ENCODE results near the gene CDK5. TPM values are rescaled to one million over a fixed set of nuclear protein-coding genes. Genes with fewer than 3 reads are reported as not detected.

CDK5 gene
- total and polyA plus RNA-seq, 10 of the 15 experiments (the other 5 are each of a cell fraction or from before 2014, with no cell fraction given), result 1.5 to 33.4 (median 21.6) TPM

DNA sequence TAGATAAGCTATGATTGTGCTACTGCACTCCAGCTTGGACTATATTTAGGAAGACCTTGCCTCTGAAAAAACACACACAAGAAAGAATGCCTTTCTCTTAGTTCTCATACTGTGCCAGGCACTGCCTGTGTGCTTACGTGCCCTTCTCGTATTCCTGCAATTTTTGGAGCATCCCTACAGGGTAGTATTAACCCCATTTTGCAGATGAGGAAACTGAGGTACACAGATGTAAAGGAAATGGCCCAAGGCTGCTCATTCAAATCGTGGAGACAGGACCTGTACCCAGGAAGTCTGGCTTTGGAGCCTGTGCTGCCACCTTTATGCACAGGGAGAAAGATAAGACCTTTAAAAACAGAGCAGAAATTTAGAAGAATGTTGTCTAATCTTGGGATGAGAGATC lies 45.3 kb upstream of the CDK5 start:
- no peak for TF ChIP-seq MTA3 (IDR thresholded peaks at IDR 0.05; ENCODE audit: borderline replicate concordance, low read length)
- TF ChIP-seq, protein P1, sequence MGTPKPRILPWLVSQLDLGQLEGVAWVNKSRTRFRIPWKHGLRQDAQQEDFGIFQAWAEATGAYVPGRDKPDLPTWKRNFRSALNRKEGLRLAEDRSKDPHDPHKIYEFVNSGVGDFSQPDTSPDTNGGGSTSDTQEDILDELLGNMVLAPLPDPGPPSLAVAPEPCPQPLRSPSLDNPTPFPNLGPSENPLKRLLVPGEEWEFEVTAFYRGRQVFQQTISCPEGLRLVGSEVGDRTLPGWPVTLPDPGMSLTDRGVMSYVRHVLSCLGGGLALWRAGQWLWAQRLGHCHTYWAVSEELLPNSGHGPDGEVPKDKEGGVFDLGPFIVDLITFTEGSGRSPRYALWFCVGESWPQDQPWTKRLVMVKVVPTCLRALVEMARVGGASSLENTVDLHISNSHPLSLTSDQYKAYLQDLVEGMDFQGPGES (IDR thresholded peaks at IDR 0.05), result no peak
- no peak for TF ChIP-seq WRNIP1 (IDR thresholded peaks at IDR 0.05; ENCODE audit: borderline replicate concordance, low read depth, low read length)
- no peak for TF ChIP-seq SUZ12 (IDR thresholded peaks at IDR 0.05; ENCODE audit: unreplicated experiment)
- TF ChIP-seq ETV6 (conservative IDR thresholded peaks at IDR 0.05 in 1 of 2, IDR thresholded peaks at IDR 0.05 in 1 of 2; ENCODE audit: borderline replicate concordance in 1 of 2, low read depth in 1 of 2), result no peak
- TF ChIP-seq PML (IDR thresholded peaks at IDR 0.05; ENCODE audit: low read length), result no peak
- TF ChIP-seq TCF3 (IDR thresholded peaks at IDR 0.05; ENCODE audit: borderline replicate concordance, insufficient read depth, low read depth, low read length), result no peak
- TF ChIP-seq POLR2AphosphoS2 (IDR thresholded peaks at IDR 0.05; ENCODE audit: low read depth, low read length), result no peak
- TF ChIP-seq STAT3 (IDR thresholded peaks at IDR 0.05; ENCODE audit: low read depth, low read length), result no peak
- TF ChIP-seq MEF2A (IDR thresholded peaks at IDR 0.05; ENCODE audit: insufficient read depth, low read depth, low read length), result no peak
- no peak for TF ChIP-seq IRF5 (IDR thresholded peaks at IDR 0.05; ENCODE audit: borderline replicate concordance)
- no peak for TF ChIP-seq KLF5 (IDR thresholded peaks at IDR 0.05; ENCODE audit: partially characterized antibody)
- TF ChIP-seq ZNF207 (IDR thresholded peaks at IDR 0.05; ENCODE audit: borderline replicate concordance), result no peak
- no peak for TF ChIP-seq HDGF (IDR thresholded peaks at IDR 0.05)
- TF ChIP-seq, protein P2, sequence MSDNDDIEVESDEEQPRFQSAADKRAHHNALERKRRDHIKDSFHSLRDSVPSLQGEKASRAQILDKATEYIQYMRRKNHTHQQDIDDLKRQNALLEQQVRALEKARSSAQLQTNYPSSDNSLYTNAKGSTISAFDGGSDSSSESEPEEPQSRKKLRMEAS (IDR thresholded peaks at IDR 0.05; ENCODE audit: low read depth, low read length), result no peak
- no peak for TF ChIP-seq EZH2 (IDR thresholded peaks at IDR 0.05; ENCODE audit: borderline replicate concordance, control insufficient read depth, low read depth, low read length)
- TF ChIP-seq KDM1A (IDR thresholded peaks at IDR 0.05; ENCODE audit: borderline replicate concordance), result no peak
- TF ChIP-seq, protein P3, sequence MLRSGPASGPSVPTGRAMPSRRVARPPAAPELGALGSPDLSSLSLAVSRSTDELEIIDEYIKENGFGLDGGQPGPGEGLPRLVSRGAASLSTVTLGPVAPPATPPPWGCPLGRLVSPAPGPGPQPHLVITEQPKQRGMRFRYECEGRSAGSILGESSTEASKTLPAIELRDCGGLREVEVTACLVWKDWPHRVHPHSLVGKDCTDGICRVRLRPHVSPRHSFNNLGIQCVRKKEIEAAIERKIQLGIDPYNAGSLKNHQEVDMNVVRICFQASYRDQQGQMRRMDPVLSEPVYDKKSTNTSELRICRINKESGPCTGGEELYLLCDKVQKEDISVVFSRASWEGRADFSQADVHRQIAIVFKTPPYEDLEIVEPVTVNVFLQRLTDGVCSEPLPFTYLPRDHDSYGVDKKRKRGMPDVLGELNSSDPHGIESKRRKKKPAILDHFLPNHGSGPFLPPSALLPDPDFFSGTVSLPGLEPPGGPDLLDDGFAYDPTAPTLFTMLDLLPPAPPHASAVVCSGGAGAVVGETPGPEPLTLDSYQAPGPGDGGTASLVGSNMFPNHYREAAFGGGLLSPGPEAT (IDR thresholded peaks at IDR 0.05; ENCODE audit: low read depth), result no peak
- TF ChIP-seq SIX5 (IDR thresholded peaks at IDR 0.05; ENCODE audit: low read depth, low read length, severe bottlenecking), result no peak
- Histone ChIP-seq H3K27me3 (replicated peaks in 1 of 2; ENCODE audit: control insufficient read depth in 2 of 2, insufficient read depth in 2 of 2, low read length in 1 of 2) (no peaks in the 10 kb centered on the region), H3K4me2 (ENCODE audit: control insufficient read depth, insufficient read depth) (no peak overlapping the region), H4K20me1 (ENCODE audit: control insufficient read depth, insufficient read depth) (no peaks in the 10 kb centered on the region; the same call in 1 of the 2 replicates), H3K79me2 (ENCODE audit: control insufficient read depth, insufficient read depth, low read length) (peaks cover 8% of the 10 kb centered on the region), H3K36me3 (ENCODE audit: control insufficient read depth in 2 of 2, insufficient read depth in 2 of 2, low read length in 1 of 2) (peaks cover 4 to 5% of the 10 kb centered on the region in 2 experiments; a peak in 2 of 4 replicates), H2AFZ (ENCODE audit: control insufficient read depth, low read depth, low read length) (no peak overlapping the region), H3K9ac (ENCODE audit: control insufficient read depth, insufficient read depth, low read length) (no peak overlapping the region), H3K4me1 (ENCODE audit: control insufficient read depth, insufficient read depth, low read length) (no peaks in the 10 kb centered on the region), H3K9me3 (replicated peaks; ENCODE audit: control insufficient read depth, insufficient read depth, low read length) (no peaks in the 10 kb centered on the region), H3K4me3 (no peak overlapping the region), H3K27ac (ENCODE audit: control insufficient read depth, insufficient read depth) (no peak overlapping the region)
- ATAC-seq (no peak), FAIRE-seq (no peak), DNase-seq (ENCODE audit: low read depth, low spot score) (no peak)
- WGBS (ENCODE audit: insufficient coverage, insufficient replicate concordance, low lambda C conversion rate, missing lambda C conversion rate), result 63% methylated on average over 3 of the region's 3 CpGs
- SMC1A ChIA-PET (ENCODE audit: uncharacterized antibody, unreplicated experiment), result interaction anchor here (1.2 kb wide), 1 partner anchor 18 kb away, joined by 3 read pairs; no protein-coding TSS in a partner anchor
- no TSS peak for BruUV-seq (replicated peaks)
- intact Hi-C loops (cut with micrococcal nuclease; ENCODE audit: unreplicated experiment), result no loop called here
- in situ Hi-C loops (cut with MboI), result no loop called here
- POLR2A ChIA-PET, result no interaction called here
- RAD21 ChIA-PET (ENCODE audit: unreplicated experiment), result no interaction called here
- CTCF ChIA-PET, result interaction anchor here (1.1 to 1.5 kb wide), 3 partner anchors 13 to 43 kb away, joined by 3 to 4 read pairs (median 4); no protein-coding TSS in a partner anchor
